ENCODE results near the gene PITPNM2. TPM values are rescaled to one million over a fixed set of nuclear protein-coding genes. Genes with fewer than 3 reads are reported as not detected.

Gene PITPNM2
- 1 to 10 TPM; 3.2 to 6.5 (median 4.2) TPM for total RNA-seq

GRCh38 chr12:123150744-123151456, at the start of gene PITPNM2:
Gene PITPNM2, minus strand, starts transcription at chr12:123151090. Its CDS starts 116,500 bp downstream, at chr12:123034590.
- peak in 1 of 2 donors; percentile 87 for DNase-seq (ENCODE audit: low spot score in 2 of 2)
- TF ChIP-seq CTCF (IDR thresholded peaks at IDR 0.05) (no peak), POLR2A (IDR thresholded peaks at IDR 0.05) (no peak)
- WGBS, 2 donors = 0 to 1% methylated on average over 4 to 29 of the region's 119 CpGs
- peak within 1 kb of the TSS; percentile 74 for H3K4me3 ChIP-seq (ENCODE audit: low read depth, poor library complexity, severe bottlenecking)
- intact Hi-C loops (cut with DNase I; ENCODE audit: low total_unique reads) = loop anchor here (5.0 kb wide), 1 partner anchor 826 kb away; no protein-coding TSS in a partner anchor

- intact Hi-C loops (cut with DNase I; ENCODE audit: low total_unique reads) = no loop called here
- DNase-seq (ENCODE audit: low spot score in 2 of 2) = no peak
- WGBS, 2 donors = 84 to 87% methylated on average over 7 of the region's 7 CpGs
Measured at GRCh38 chr12:123200414-123200813, 49.5 kb upstream of the PITPNM2 start.

GRCh38 chr12:123199936-123200335, 49.0 kb upstream of the PITPNM2 start:
- DNase-seq (ENCODE audit: low spot score in 2 of 2) = no peak
- TF ChIP-seq CTCF (IDR thresholded peaks at IDR 0.05) (no peak), POLR2A (IDR thresholded peaks at IDR 0.05) (no peak)
- no peak overlapping the region for H3K4me3 ChIP-seq (ENCODE audit: low read depth, poor library complexity, severe bottlenecking)
- 87 to 90% methylated on average over 3 of the region's 3 CpGs for WGBS, 2 donors
- intact Hi-C loops (cut with DNase I; ENCODE audit: low total_unique reads) = no loop called here

More at GRCh38 chr12:123200414-123200813, 49.5 kb upstream of the PITPNM2 start:
- TF ChIP-seq CTCF (IDR thresholded peaks at IDR 0.05) (no peak), POLR2A (IDR thresholded peaks at IDR 0.05) (no peak)
- no peak overlapping the region for H3K4me3 ChIP-seq (ENCODE audit: low read depth, poor library complexity, severe bottlenecking)

GRCh38 chr12:123187637-123188036, 36.7 kb upstream of the PITPNM2 start:
- H3K4me3 ChIP-seq (ENCODE audit: low read depth, poor library complexity, severe bottlenecking) = no peak overlapping the region
- 94 to 97% methylated on average over 6 of the region's 6 CpGs for WGBS, 2 donors
- DNase-seq (ENCODE audit: low spot score in 2 of 2) = peak in 1 of 2 donors; percentile 46
- TF ChIP-seq CTCF (IDR thresholded peaks at IDR 0.05) = no peak
- no peak for TF ChIP-seq POLR2A (IDR thresholded peaks at IDR 0.05)
- intact Hi-C loops (cut with DNase I; ENCODE audit: low total_unique reads) = no loop called here

- peak in 1 of 2 donors; percentile 6 for DNase-seq (ENCODE audit: low spot score in 2 of 2)
- H3K4me3 ChIP-seq (ENCODE audit: low read depth, poor library complexity, severe bottlenecking) = no peak overlapping the region
- no peak for TF ChIP-seq POLR2A (IDR thresholded peaks at IDR 0.05)
- TF ChIP-seq CTCF (IDR thresholded peaks at IDR 0.05) = no peak
- intact Hi-C loops (cut with DNase I; ENCODE audit: low total_unique reads) = no loop called here
- 87 to 94% methylated on average over 4 of the region's 4 CpGs for WGBS, 2 donors
Measured at GRCh38 chr12:123180171-123180570, 29.3 kb upstream of the PITPNM2 start.

Measured in lower leg skin (tissue), 4 donors.